Measurements from ENCODE around the gene ODC1. TPM values are rescaled to one million over a fixed set of nuclear protein-coding genes. Genes with fewer than 3 reads are reported as not detected.
A peak's percentile ranks its signal among the peaks of the same experiment; 100 is the strongest.
"Not testable (repeated sequence)": the region's sequence is repeated elsewhere in the genome, so short reads cannot be mapped to it uniquely, and the experiment has no call there.

Gene ODC1
- 111 and 129 TPM in 2 replicates for total RNA-seq

DNA sequence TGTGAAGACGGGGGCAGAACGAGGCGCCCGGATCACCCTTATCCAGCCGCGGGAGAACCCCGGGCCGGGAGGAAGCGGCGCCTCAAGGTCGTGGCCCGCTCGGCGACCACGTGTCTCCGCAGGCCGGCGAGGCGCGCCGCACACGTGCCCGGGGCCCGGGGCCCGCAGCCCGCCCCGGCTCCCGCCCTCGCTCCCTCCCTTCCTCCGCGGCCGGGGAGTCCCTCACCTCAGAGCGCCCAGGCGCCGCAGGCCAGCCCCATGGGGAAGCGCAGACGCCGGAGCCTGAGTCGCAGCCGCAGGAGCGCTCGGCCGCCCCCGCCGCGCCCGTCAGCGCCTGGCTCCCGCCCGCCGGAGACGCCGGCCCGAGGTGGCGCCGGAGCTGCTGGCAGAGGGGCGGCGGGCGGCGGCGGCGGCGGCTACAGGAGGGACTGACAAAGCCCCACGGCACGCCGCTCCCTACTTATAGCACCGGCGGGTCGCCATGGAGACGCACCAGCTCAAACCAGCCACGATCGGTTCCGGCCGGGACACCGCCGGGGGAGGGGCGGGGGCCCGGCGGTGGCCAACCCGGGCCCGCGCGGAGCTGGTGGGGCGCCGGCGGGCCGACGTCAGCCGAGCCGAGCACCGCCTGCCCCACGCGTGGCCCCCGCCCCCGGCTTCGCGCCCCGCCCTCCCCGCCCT lies at the start of gene ODC1:
Gene ODC1 (minus strand): TSS at position 433 of the 681 bp plus-strand sequence. CDS start 3,295 bp downstream, outside the sequence.
- DNase-seq, result peak; percentile 95

- DNase-seq, result peak; percentile 44
These were observed 49.7 kb upstream of the ODC1 start for GRCh38 chr2:10497797-10498251.

DNA sequence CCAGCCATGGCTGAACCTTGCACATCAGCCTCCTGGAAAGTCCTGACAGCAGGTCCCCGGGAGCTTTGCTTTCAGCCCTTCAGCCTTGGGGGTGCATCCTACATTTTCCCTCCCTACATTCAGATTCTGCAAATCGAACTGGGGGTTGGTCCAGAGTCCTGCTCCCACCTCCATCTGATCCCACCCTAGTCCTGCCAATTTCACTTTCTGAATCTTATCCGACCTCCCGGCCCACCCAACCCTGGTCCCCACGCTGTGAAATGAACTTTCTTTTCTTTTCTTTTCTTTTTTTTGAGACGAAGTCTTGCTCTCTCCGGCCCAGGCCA lies 47.8 kb upstream of the ODC1 start:
- no peak for DNase-seq

DNA sequence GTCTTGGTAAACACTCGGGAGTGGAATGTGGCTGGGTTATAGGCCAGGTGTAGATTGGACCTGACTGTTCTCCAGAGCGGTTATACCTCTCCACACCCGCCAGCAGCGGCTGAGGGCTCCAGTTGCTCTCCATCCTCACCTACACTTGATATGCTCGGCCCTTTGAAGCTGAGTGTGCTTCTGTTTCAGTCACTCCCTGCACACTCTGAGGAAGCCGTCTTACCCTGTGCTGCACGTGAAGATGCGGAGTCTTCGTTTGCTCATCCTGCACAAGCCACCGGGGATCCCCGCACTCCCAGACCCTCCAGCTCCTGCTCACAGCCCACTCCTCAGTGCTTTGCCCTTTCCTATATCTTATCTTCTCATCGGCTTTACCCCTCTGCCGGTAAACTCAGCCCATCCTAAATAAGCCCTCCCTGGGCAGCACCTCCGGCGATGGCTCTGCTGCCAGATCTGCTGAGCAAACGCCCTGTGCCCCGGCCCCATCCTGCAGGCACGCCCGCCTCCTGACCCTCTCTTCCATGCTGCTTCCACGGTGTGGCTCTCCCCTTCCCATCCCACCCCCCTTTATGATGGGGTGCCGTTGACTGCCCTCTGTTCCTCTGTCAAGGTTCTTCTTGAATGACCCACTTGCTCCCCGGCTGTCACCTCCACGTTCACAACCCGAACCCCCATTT lies 47.3 kb upstream of the ODC1 start:
- DNase-seq, result no peak

DNA sequence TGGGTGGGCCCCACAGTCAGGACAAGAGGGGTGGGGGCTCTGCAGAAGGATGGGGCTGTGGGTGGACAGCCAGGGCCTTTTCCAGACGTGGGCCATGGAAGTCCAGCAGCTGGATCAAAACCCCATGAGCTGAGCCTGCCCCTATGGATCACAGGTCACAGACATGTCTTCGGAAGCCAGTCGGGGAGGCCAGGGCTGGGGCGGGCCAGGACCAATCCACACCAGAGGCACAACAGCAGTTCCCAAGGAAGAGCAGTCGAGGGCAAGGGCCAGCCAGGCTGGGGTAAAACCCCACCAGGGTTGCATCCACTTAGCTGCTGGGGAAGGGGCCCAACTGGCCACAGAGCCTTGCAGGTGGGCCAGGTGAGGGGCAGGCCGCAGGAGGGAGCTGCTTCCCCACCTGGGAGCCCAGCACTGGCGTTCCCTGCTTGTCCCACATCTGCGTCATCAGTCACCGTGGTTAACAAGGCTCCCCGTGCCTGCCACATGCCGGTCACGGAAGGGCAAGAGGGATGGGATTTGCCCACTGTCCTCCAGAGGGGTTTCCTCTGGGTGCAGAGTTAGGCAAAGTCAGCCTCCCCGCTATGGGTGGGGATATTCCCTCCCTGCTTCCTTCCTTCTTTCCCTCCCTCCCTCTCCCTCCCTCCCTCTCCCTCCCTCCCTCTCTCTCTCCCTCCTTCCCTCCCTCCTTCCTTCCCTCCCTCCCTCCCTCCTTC lies 46.4 kb upstream of the ODC1 start:
- DNase-seq, result no peak

GRCh38 chr2:10493634-10494281 lies 45.6 kb upstream of the ODC1 start:
- peak; percentile 20 for DNase-seq

- no peak for DNase-seq
These were observed 45.0 kb upstream of the ODC1 start for GRCh38 chr2:10493075-10493633.

- DNase-seq, result no peak
These were observed 42.7 kb upstream of the ODC1 start for GRCh38 chr2:10490806-10491291.

DNA sequence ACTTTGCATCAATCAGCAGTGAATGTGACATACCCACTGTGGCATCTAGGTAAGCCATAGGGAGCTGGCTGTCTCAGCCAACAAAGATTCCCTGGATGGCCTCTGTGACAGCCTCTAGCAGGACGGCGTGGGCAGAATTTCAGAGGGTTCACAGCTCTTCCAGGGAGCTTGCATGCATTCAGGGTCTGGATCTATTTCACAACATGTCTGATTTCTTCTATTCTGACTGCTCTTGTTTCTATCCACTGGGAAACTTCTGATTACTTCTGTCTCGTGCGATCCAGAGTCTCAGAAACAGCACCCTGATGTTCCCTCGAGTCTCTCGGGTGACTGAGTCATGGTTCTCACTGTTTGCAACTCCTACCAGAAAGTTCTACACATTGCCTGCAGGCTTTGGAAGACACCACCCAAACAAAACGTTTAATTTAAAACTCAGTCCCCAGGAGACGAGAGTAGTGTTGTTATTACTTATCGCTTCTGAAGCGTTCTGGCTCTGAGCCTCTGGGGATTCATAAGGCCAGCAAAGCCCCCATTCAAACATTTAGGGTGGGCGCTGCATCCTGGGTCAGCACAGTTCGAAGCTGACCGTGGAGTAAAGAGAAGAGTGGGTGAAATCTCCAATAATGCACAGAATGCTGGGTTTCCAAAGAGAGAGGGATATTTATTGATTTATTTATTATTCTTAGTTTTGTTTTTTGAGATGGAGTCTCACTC lies 41.9 kb upstream of the ODC1 start:
- no peak for DNase-seq

DNA sequence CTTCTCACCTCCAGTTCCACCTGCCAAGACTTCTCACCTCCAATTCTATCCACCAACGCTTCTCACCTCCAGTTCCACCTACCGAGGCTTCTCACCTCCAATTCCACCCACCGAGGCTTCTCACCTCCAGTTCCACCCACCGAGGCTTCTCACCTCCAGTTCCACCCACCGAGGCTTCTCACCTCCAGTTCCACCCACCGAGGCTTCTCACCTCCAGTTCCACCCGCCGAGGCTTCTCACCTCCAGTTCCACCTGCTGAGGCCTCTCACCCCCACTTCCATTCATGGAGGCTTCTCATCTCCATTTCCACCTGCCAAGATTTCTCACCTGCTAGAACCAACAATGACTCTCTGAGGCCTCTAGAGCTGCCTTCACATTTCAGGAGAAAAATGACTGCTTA lies 40.0 kb upstream of the ODC1 start:
- DNase-seq, result not testable (repeated sequence)

DNA sequence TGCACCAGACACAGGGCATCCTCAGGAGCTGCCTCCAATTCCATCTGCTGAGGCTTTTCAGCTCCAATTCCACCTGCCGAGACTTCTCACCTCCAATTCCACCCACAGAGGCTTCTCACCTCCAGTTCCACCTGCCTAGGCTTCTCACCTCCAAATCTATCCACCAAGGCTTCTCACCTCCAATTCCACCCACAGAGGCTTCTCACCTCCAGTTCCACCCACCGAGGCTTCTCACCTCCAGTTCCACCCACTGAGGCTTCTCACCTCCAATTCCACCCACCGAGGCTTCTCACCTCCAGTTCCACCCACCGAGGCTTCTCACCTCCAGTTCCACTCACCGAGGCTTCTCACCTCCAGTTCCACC lies 39.6 kb upstream of the ODC1 start:
- DNase-seq, result not testable (repeated sequence)

DNA sequence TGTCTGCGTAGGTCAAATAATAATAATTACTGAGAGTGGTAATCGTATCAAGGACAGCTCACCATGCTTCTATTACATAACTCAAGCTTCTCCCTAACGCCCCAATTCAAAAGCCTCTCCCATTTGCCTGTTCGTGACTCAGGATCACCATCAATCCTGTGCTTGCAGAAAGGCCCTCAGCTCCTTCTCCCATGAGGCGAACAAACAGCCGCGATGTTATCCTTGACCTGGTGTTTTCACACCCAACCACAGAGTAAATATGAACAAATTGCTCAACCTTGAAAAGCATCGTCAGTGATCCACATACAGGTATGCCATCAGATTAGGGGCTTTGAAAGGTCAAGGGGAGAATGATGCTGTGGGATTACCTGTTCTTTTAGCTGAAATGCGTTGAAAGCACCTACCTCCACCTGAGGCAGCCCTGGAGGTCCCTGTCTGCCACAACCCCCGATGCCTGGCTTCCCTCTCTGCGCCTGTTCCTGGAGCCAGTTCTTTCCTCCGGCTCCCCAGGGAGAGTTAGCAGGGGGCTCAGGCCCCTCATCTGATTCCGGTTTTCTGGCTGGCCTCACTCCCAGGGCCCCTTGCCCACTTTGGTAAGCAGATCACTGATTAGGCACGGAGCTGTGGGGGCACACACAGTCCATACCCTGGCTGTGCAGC lies 39.1 kb upstream of the ODC1 start:
- DNase-seq, result no peak

DNA sequence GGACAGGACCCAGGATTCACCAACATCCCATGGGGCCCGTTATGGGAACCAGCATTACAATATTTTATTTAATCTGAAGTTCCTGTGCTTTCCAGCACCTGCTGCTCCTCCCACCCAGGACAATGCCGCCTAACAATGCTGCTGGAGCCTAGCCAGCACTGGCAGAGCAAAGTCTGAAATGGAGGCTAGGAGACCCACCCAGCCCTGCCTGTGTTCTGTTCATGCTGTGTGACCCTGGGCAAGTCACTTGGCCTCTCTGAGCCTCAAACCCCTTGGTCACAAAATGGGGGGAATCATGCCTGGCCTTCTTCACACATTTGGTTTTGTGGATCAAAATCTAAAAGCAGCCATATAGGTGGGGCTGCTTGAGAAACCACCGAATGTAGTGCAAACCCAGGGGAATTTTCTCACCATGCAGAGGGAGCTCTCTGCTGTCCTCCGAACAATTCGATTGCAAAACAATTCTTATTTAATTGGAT lies 38.5 kb upstream of the ODC1 start:
- DNase-seq, result no peak

- no peak for DNase-seq
These were observed 38.0 kb upstream of the ODC1 start for GRCh38 chr2:10486091-10486490.

DNA sequence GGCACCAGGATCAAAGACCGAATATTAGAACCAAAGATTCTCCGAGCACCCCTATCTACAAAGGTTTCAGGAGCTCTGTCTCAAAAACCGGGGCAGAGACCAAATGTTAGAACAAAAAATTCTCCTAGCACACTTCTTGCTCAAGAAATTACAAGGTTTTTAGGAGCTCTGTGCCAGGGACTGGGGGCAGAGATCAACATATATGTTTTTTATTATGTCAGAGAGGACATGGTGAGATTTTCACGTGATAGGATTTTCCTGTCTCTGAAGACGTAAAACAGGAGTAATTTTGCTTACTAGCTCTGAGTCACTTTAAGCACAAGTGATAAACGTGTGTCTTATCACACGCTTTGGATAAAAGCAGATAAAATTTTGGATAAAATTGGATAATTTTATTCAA lies 34.8 kb upstream of the ODC1 start:
- no peak for DNase-seq

DNA sequence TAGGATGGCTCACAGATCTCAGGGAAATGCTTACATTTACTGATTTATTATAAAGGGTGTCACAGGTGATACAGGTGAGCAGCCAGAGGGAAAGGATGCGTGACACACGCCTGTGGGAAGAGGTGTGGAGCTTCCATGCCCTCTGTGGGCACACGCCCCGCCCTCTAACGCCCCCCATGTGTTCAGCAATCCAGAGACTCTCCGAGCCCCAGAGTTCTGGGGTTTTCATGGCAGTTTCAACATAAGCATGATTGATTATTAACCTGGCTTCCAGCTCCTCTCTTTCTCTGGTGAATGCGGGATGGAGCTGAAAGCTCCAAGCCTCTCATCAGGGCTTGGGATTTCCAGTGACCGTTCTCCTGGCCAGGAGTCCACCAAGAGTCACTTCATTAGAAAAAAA lies 34.3 kb upstream of the ODC1 start:
- no peak for DNase-seq

DNA sequence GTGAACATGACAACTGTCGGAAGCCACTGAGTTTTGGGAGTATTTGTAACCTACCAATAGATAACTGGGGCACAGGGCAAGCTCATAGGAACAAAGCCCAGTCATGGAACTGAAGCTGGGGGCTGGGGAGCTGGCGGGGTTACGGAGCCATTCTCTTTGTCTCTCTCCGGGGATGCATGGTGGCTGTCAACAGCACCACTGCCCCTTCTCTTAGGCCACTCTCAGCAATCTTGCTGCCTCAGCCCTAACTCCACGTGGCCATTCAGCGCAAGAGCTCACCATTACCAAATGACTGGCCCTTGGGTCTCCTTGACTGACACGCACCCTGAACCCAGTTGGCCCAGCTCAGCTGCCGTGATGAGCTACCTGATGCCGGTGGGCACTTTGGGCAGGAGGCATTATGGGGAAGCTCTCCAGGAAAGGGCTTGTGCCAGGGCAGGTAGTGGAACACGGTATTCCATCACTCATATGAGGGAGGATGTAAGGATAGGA lies 33.6 kb upstream of the ODC1 start:
- DNase-seq, result no peak

- no peak for DNase-seq
These were observed 33.0 kb upstream of the ODC1 start for GRCh38 chr2:10481055-10481665.

GRCh38 chr2:10480359-10480949 lies 32.3 kb upstream of the ODC1 start:
- DNase-seq, result no peak

DNA sequence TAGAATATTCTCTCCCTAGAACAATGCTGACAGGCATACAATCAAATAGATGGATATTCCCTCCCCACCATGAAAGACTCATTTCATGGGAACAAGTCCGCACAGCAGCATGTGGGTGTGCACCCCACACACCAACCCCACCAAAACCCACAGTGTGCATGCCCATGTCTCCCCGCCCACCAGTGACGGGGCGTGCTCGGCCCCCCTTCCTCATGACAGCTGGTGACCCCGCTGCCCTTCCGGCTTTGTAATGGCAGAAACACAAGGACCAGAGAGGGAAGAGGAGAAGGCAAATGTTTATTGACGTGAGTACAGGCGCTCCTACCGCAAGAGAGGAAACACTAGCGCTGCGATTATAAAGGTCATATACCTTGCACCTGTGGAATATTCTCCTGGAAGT lies 30.8 kb upstream of the ODC1 start:
- DNase-seq, result no peak

- no peak for DNase-seq
These were observed 30.1 kb upstream of the ODC1 start for GRCh38 chr2:10478298-10478625.

Data from dermis blood vessel endothelial cell (primary cell).